Endodermal cell (in vitro differentiated cells): ENCODE results near the gene HHIP. TPM values are rescaled to one million over a fixed set of nuclear protein-coding genes. Genes with fewer than 3 reads are reported as not detected.

Experiments used
- DNase-seq: peaks from one replicate; pipeline ENCODE4 v3.0.0-alpha.2; 2017
- H3K27ac ChIP-seq: 2 replicates; pipeline ENCODE4 v1.5.1; 2013; ENCODE audit warnings: mild to moderate bottlenecking, low read depth, low read length, moderate library complexity
- H3K27me3 ChIP-seq: 2 replicates; pipeline ENCODE4 v1.6.1; 2013; ENCODE audit warnings: mild to moderate bottlenecking, low read length, moderate library complexity; ENCODE audit not compliant: insufficient read depth, control insufficient read depth, poor library complexity, severe bottlenecking
- H3K36me3 ChIP-seq: 2 replicates; pipeline ENCODE4 v1.7.0; 2013; ENCODE audit warnings: mild to moderate bottlenecking, low read length, moderate library complexity; ENCODE audit not compliant: control insufficient read depth, insufficient read depth
- H3K4me1 ChIP-seq: one replicate; pipeline ENCODE4 v1.7.0; 2013; ENCODE audit warnings: low read length; ENCODE audit not compliant: control insufficient read depth, insufficient read depth
- H3K4me3 ChIP-seq: 2 replicates; pipeline ENCODE4 v1.5.1; 2013; ENCODE audit warnings: mild to moderate bottlenecking, low read length, moderate library complexity
- H3K9ac ChIP-seq: 2 replicates; pipeline ENCODE4 v1.6.1; 2013; ENCODE audit warnings: mild to moderate bottlenecking, low read length, moderate library complexity; ENCODE audit not compliant: poor library complexity, severe bottlenecking; ENCODE audit errors: extremely low read depth
- H3K9me3 ChIP-seq: 2 replicates; pipeline ENCODE4 v1.6.1; 2013; ENCODE audit warnings: mild to moderate bottlenecking, low read length, moderate library complexity; ENCODE audit not compliant: control insufficient read depth
- H3K27ac Mint-ChIP-seq: 2 replicates; pipeline ENCODE4 v1.8.0; 2020; ENCODE audit warnings: mixed read lengths
- H3K27me3 Mint-ChIP-seq: 2 replicates; pipeline ENCODE4 v1.8.0; 2021; ENCODE audit warnings: mild to moderate bottlenecking, mixed read lengths; ENCODE audit not compliant: insufficient read depth
- H3K36me3 Mint-ChIP-seq: 2 replicates; pipeline ENCODE4 v1.8.0; 2020; ENCODE audit warnings: low read depth, mixed read lengths
- H3K4me1 Mint-ChIP-seq: 2 replicates; pipeline ENCODE4 v1.8.0; 2020; ENCODE audit warnings: mixed read lengths
- H3K4me3 Mint-ChIP-seq: 2 replicates; pipeline ENCODE4 v1.8.0; 2020; ENCODE audit warnings: mild to moderate bottlenecking, moderate library complexity, mixed read lengths
- H3K9me3 Mint-ChIP-seq: 2 replicates; pipeline ENCODE4 v1.8.0; 2020; ENCODE audit warnings: mild to moderate bottlenecking, mixed read lengths
- WGBS, 2 experiments: methylation state at CpG; one replicate each; pipeline versions ENCODE4 v1.1.5 to v1.1.7; 2013; ENCODE audit warnings: missing lambda C conversion rate in 2 of 2, mixed read lengths in 1 of 2; ENCODE audit not compliant: insufficient coverage in 1 of 2, insufficient read length in 1 of 2; 5-methylcytosine and 5-hydroxymethylcytosine counted together
- total RNA-seq, 2 donors: library from RNA; stranded (reverse); fragmentation: NEBNext Ultra II Directional in 1 of 2; extraction: Animal tissue kit (Norgen Biotek cat#: 25700) in 1 of 2; gene quantifications; 2 replicates in 1 of 2; 3 replicates in 1 of 2; pipeline ENCODE4 v1.2.1, GENCODE V29; 2021
- TF ChIP-seq, protein P1 (sequence below): fragments of 200-600 bp; sonication (generic); conservative IDR thresholded peaks from 2 replicates; pipeline ENCODE4 v1.5.0; 2021; ENCODE audit warnings: antibody characterized with exemption, mild to moderate bottlenecking

The HHIP gene
- total RNA-seq, 2 donors from 2014 or later: 1.8 to 3.4 TPM

DNA sequence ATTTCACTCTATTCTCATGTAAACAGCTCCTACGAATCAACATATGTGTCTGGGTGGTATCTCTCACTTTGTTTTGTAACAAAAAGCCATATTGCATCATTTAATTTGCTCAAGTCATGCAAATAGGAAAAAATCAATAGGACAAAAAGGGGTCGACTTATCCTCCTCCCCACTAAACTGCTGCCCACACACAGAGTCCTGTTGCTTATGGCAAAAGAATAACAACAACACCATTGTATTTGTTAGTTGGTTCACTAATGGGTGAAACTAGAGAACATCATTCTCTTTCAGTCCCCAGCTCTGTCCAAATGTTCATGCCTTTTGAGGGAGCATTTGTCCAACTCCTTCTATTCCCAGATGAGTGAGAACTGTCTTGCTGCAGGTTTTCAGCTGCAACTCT is 2.1 kb downstream of the HHIP start:
- Histone ChIP-seq H3K36me3 (no peaks in the 10 kb centered on the region), H3K4me3 (peak overlapping the region; percentile 70), H3K4me1 (peaks cover 17% of the 10 kb centered on the region), H3K27ac (no peak overlapping the region), H3K27me3 (peaks cover 62% of the 10 kb centered on the region), H3K9me3 (no peaks in the 10 kb centered on the region), H3K9ac (no peak overlapping the region)
- 9 to 29% methylated on average over 1 to 2 of the region's 2 CpGs for WGBS, 2 experiments
- TF ChIP-seq, protein P1, sequence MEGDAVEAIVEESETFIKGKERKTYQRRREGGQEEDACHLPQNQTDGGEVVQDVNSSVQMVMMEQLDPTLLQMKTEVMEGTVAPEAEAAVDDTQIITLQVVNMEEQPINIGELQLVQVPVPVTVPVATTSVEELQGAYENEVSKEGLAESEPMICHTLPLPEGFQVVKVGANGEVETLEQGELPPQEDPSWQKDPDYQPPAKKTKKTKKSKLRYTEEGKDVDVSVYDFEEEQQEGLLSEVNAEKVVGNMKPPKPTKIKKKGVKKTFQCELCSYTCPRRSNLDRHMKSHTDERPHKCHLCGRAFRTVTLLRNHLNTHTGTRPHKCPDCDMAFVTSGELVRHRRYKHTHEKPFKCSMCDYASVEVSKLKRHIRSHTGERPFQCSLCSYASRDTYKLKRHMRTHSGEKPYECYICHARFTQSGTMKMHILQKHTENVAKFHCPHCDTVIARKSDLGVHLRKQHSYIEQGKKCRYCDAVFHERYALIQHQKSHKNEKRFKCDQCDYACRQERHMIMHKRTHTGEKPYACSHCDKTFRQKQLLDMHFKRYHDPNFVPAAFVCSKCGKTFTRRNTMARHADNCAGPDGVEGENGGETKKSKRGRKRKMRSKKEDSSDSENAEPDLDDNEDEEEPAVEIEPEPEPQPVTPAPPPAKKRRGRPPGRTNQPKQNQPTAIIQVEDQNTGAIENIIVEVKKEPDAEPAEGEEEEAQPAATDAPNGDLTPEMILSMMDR: no peak
- H3K36me3 Mint-ChIP-seq: no peaks in the 10 kb centered on the region
- peak overlapping the region; percentile 63 for H3K4me3 Mint-ChIP-seq
- peaks cover 55% of the 10 kb centered on the region for H3K27me3 Mint-ChIP-seq
- no peak overlapping the region for H3K27ac Mint-ChIP-seq
- peaks cover 55% of the 10 kb centered on the region for H3K4me1 Mint-ChIP-seq
- no peaks in the 10 kb centered on the region for H3K9me3 Mint-ChIP-seq
- DNase-seq: no peak

DNA sequence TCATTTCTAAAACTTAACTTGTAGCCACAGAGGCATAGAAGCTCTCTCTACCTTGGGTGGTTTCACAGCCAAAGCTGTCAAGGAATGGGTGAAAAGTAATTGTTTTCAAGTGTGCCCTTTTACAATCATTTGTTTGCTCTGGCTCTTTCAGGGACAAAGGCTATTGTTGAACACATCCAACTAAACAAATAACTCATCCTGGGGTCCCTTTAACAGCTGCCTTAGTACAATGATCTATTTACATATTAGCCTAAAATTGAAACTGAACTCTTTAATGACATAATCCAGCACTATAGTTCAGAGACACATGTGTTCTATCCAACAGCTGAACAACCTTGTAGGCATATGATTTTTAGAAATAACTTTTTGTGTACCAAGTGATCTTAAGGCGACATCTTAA is 3.7 kb downstream of the HHIP start:
- no peaks in the 10 kb centered on the region for H3K9me3 ChIP-seq
- Mint-ChIP-seq H3K4me3 (peak overlapping the region; percentile 25), H3K9me3 (no peaks in the 10 kb centered on the region), H3K4me1 (peaks cover 71% of the 10 kb centered on the region), H3K27ac (no peak overlapping the region), H3K27me3 (peaks cover 39% of the 10 kb centered on the region), H3K36me3 (no peaks in the 10 kb centered on the region)
- H3K27me3 ChIP-seq: peaks cover 55% of the 10 kb centered on the region
- TF ChIP-seq, protein P1: no peak
- H3K27ac ChIP-seq: no peak overlapping the region
- no peak for DNase-seq
- no peak overlapping the region for H3K9ac ChIP-seq
- no peaks in the 10 kb centered on the region for H3K36me3 ChIP-seq
- H3K4me3 ChIP-seq: peak overlapping the region; percentile 23
- 44% methylated on average over 1 of the region's 1 CpG; no CpG with 5 or more reads in 1 of the 2 experiments for WGBS, 2 experiments
- peaks cover 27% of the 10 kb centered on the region for H3K4me1 ChIP-seq

DNA sequence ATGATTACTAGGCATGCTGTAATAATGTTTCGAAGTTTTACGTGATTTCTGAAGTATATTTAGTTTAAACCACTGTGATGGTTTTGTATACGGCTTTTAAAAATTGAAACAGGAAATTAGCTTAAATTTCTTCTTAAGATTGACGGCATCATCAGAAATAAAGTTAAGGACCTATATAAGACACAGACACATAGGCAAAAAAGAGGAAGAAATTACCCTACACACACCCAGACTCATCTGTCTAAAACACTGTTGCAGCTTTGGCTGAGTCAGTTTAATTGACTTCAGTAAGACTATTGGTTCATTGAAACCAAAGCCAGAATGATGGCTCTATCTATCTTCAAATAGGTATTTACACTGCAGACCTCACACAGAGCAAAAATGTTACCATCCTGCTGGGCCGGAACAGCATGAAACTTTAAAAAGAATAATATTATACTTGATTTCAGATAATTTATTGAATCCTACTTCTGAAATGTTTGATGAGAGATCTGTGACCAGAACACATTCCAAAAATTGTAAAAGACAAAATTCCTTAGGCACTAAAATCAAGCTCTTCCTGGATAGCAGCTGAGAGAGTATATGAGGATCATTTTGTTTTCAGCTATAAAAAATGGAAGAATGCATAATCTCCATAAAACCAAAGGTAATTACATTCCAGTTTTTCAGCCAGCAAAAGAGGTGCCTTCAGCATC is 4.5 kb downstream of the HHIP start:
- Histone ChIP-seq H3K4me3 (peak overlapping the region; percentile 23), H3K27ac (no peak overlapping the region), H3K9me3 (no peaks in the 10 kb centered on the region), H3K27me3 (peaks cover 55% of the 10 kb centered on the region), H3K36me3 (no peaks in the 10 kb centered on the region), H3K4me1 (peaks cover 30% of the 10 kb centered on the region), H3K9ac (no peak overlapping the region)
- Mint-ChIP-seq H3K36me3 (no peaks in the 10 kb centered on the region), H3K4me3 (peak overlapping the region; percentile 25), H3K4me1 (peaks cover 76% of the 10 kb centered on the region), H3K27me3 (peaks cover 35% of the 10 kb centered on the region), H3K27ac (peak overlapping the region; percentile 7), H3K9me3 (no peaks in the 10 kb centered on the region)
- WGBS, 2 experiments: 88 to 100% methylated on average over 2 to 5 of the region's 5 CpGs
- TF ChIP-seq, protein P1: no peak
- DNase-seq: no peak
